ENCODE data around the gene C16orf78. TPM values are rescaled to one million over a fixed set of nuclear protein-coding genes. Genes with fewer than 3 reads are reported as not detected.

Gene C16orf78
- total RNA-seq, 1 donor from 2014 or later: not detected

GRCh38 chr16:49443576-49443975 lies 70.0 kb downstream of the C16orf78 start:
- no peak for TF ChIP-seq POLR2AphosphoS5 (IDR thresholded peaks at IDR 0.05; ENCODE audit: insufficient read depth in 1 of 2, low read depth in 1 of 2)
- TF ChIP-seq POLR2A (IDR thresholded peaks at IDR 0.05): no peak
- TF ChIP-seq CTCF (IDR thresholded peaks at IDR 0.05): no peak

GRCh38 chr16:49446805-49447204 lies 73.2 kb downstream of the C16orf78 start:
- Histone ChIP-seq H3K27me3 (no peaks in the 10 kb centered on the region), H3K4me1 (no peaks in the 10 kb centered on the region), H3K9me3 (no peaks in the 10 kb centered on the region), H3K4me3 (no peak overlapping the region), H3K36me3 (no peaks in the 10 kb centered on the region), H3K27ac (no peak overlapping the region)
- intact Hi-C loops (cut with DNase I): no loop called here
- no peak for DNase-seq (ENCODE audit: extremely low spot score in 2 of 2)
- TF ChIP-seq POLR2AphosphoS5 (IDR thresholded peaks at IDR 0.05; ENCODE audit: insufficient read depth in 1 of 2, low read depth in 1 of 2): no peak
- no peak for TF ChIP-seq POLR2A (IDR thresholded peaks at IDR 0.05)
- TF ChIP-seq CTCF (IDR thresholded peaks at IDR 0.05): no peak

More at GRCh38 chr16:49443576-49443975, 70.0 kb downstream of the C16orf78 start:
- no peak overlapping the region for H3K4me3 ChIP-seq
- no peaks in the 10 kb centered on the region for H3K4me1 ChIP-seq
- intact Hi-C loops (cut with DNase I): no loop called here
- H3K36me3 ChIP-seq: no peaks in the 10 kb centered on the region
- no peak for DNase-seq (ENCODE audit: extremely low spot score in 2 of 2)
- no peaks in the 10 kb centered on the region for H3K9me3 ChIP-seq
- H3K27ac ChIP-seq: no peak overlapping the region
- H3K27me3 ChIP-seq: no peaks in the 10 kb centered on the region

Other genes starting within 250 kb of the C16orf78 start
- not detected for gene CBLN1, start 92.0 kb upstream of the C16orf78 start, total RNA-seq

All from vagina (tissue), 2 donors.